A549 (cell line): Measurements from ENCODE around the gene RPS14. TPM values are rescaled to one million over a fixed set of nuclear protein-coding genes. Genes with fewer than 3 reads are reported as not detected.

Experiments
- ATAC-seq, 2 experiments: fragments of 200-7000 bp in 1 of 2; fragments of >200 bp in 1 of 2; cut with Nextera tagmentation in 1 of 2; cut with Tn5 transposase in 1 of 2; 3 replicates each; pipeline versions ENCODE4 v1.8.0 to v1.9.1; 2018 to 2020; ENCODE audit warnings: mild to moderate bottlenecking in 1 of 2, moderate library complexity in 1 of 2
- CTCF ChIA-PET: fragments of 300-600 bp; sonication (Branson Sonifier 250); formaldehyde crosslinking; extraction: SDS; loops from one replicate; lab custom pipeline; 2021; ENCODE audit warnings: antibody characterized with exemption, inconsistent platforms; lab: Yijun Ruan, JAX
- POLR2A ChIA-PET: fragments of 350-600 bp; formaldehyde crosslinking; extraction: SDS; loops from one replicate; lab custom pipeline; 2021; ENCODE audit warnings: antibody characterized with exemption, inconsistent platforms; lab: Yijun Ruan, JAX
- DNase-seq, 2 experiments: peaks; one replicate each; pipeline versions ENCODE4 v3.0.0 to v3.0.0-alpha.2; 2011 to 2016; ENCODE audit warnings: low read depth in 1 of 2, low spot score in 1 of 2
- FAIRE-seq: peaks from 2 replicates; lab custom pipeline; 2011; peaks lifted over from hg19 to GRCh38; lab: Jason Lieb, UNC
- H3K27ac ChIP-seq, 2 experiments: fragments of >200 bp; sonication (Bioruptor Twin); formaldehyde crosslinking; 3 replicates each; pipeline ENCODE4 v1.5.1; 2016 to 2017
- H3K4me1 ChIP-seq: fragments of >200 bp; sonication (Bioruptor Twin); formaldehyde crosslinking; 3 replicates; pipeline ENCODE4 v1.6.1; 2016
- H3K4me2 ChIP-seq: fragments of >200 bp; sonication (Bioruptor Twin); formaldehyde crosslinking; 3 replicates; pipeline ENCODE4 v1.6.1; 2016
- H3K4me3 ChIP-seq: fragments of >200 bp; sonication (Bioruptor Twin); formaldehyde crosslinking; 3 replicates; pipeline ENCODE4 v1.5.1; 2016
- H3K9me3 ChIP-seq: fragments of >200 bp; sonication (Bioruptor Twin); formaldehyde crosslinking; 3 replicates; pipeline ENCODE4 v1.6.1; 2016
- CBX2 ChIP-seq: fragments of 200-600 bp; sonication (generic); IDR thresholded peaks from 2 replicates; pipeline ENCODE4 v1.6.1; 2016; ENCODE audit warnings: low read depth, mild to moderate bottlenecking, borderline replicate concordance
- CHD4 ChIP-seq: fragments of 200-600 bp; sonication (generic); IDR thresholded peaks from 2 replicates; pipeline ENCODE4 v1.6.1; 2016; ENCODE audit warnings: antibody characterized with exemption, mild to moderate bottlenecking, borderline replicate concordance
- E2F6 ChIP-seq: IDR thresholded peaks from 2 replicates; pipeline ENCODE4 v1.6.1; 2012; ENCODE audit warnings: low read depth, borderline replicate concordance
- EHMT2 ChIP-seq: fragments of 200-600 bp; sonication (generic); IDR thresholded peaks from 2 replicates; pipeline ENCODE4 v1.6.1; 2016; ENCODE audit warnings: antibody characterized with exemption, low read depth, mild to moderate bottlenecking, moderate library complexity
- ELK1 ChIP-seq: fragments of 150-350 bp; IDR thresholded peaks from 2 replicates; pipeline ENCODE4 v1.6.1; 2014; ENCODE audit warnings: low read depth, mild to moderate bottlenecking, low read length
- ESRRA ChIP-seq: fragments of 150-350 bp; IDR thresholded peaks from 2 replicates; pipeline ENCODE4 v1.6.1; 2014; ENCODE audit warnings: mild to moderate bottlenecking, low read length, borderline replicate concordance
- FOSB ChIP-seq: fragments of 250-450 bp; sonication (Bioruptor Pico); IDR thresholded peaks from 2 replicates; pipeline ENCODE4 v1.5.0; 2020; ENCODE audit warnings: mild to moderate bottlenecking, moderate library complexity
- FOXS1 ChIP-seq: fragments of 250-450 bp; sonication (Bioruptor Pico); IDR thresholded peaks from 2 replicates; pipeline ENCODE4 v1.5.0; 2020; ENCODE audit warnings: mild to moderate bottlenecking, moderate library complexity
- HDAC2 ChIP-seq: fragments of 200-600 bp; sonication (generic); IDR thresholded peaks from 2 replicates; pipeline ENCODE4 v1.6.1; 2016
- HES2 ChIP-seq: fragments of >200 bp; sonication (Bioruptor Twin); formaldehyde crosslinking; IDR thresholded peaks from 2 replicates; pipeline ENCODE4 v1.6.1; 2016
- HMGXB4 ChIP-seq: fragments of 250-450 bp; sonication (Bioruptor Pico); IDR thresholded peaks from 2 replicates; pipeline ENCODE4 v1.5.0; 2021; ENCODE audit warnings: mild to moderate bottlenecking, moderate library complexity, borderline replicate concordance
- HOXB5 ChIP-seq: fragments of 250-450 bp; sonication (Bioruptor Pico); IDR thresholded peaks from 2 replicates; pipeline ENCODE4 v1.5.0; 2020; ENCODE audit warnings: mild to moderate bottlenecking, moderate library complexity
- KDM5A ChIP-seq: fragments of 200-600 bp; sonication (generic); IDR thresholded peaks from 2 replicates; pipeline ENCODE4 v1.6.1; 2016; ENCODE audit warnings: antibody characterized with exemption, mild to moderate bottlenecking
- MAFK ChIP-seq: fragments of 450-650 bp; IDR thresholded peaks from 2 replicates; pipeline ENCODE4 v1.6.1; 2014; ENCODE audit not compliant: partially characterized antibody
- MAZ ChIP-seq: fragments of 150-350 bp; IDR thresholded peaks from 2 replicates; pipeline ENCODE4 v1.6.1; 2014; ENCODE audit warnings: antibody characterized with exemption, low read depth, low read length, borderline replicate concordance
- NFE2L2 ChIP-seq: fragments of 150-350 bp; conservative IDR thresholded peaks from 2 replicates; pipeline ENCODE4 v1.6.1; 2014; ENCODE audit warnings: low read length
- NR3C1 ChIP-seq: fragments of >200 bp; sonication (Bioruptor Twin); formaldehyde crosslinking; IDR thresholded peaks from 3 replicates; pipeline ENCODE4 v1.6.1; 2017
- PBX3 ChIP-seq: IDR thresholded peaks from 2 replicates; pipeline ENCODE4 v1.6.1; 2012
- PHF8 ChIP-seq: fragments of 200-600 bp; sonication (generic); IDR thresholded peaks from 2 replicates; pipeline ENCODE4 v1.6.1; 2016; ENCODE audit warnings: low read depth, mild to moderate bottlenecking, antibody characterized with exemption, moderate library complexity, borderline replicate concordance
- RARB ChIP-seq: fragments of 250-450 bp; sonication (Bioruptor Pico); IDR thresholded peaks from 2 replicates; pipeline ENCODE4 v1.8.0; 2021; ENCODE audit warnings: mild to moderate bottlenecking, moderate library complexity
- RFX5 ChIP-seq: fragments of 450-650 bp; IDR thresholded peaks from 2 replicates; pipeline ENCODE4 v1.7.1; 2014; ENCODE audit warnings: antibody characterized with exemption, mild to moderate bottlenecking, moderate library complexity
- RNF2 ChIP-seq: fragments of 200-600 bp; sonication (generic); IDR thresholded peaks from 2 replicates; pipeline ENCODE4 v1.6.1; 2016; ENCODE audit warnings: low read depth, mild to moderate bottlenecking, antibody characterized with exemption, moderate library complexity, borderline replicate concordance
- USF2 ChIP-seq: fragments of 450-650 bp; IDR thresholded peaks from 2 replicates; pipeline ENCODE4 v1.6.1; 2014; ENCODE audit warnings: antibody characterized with exemption
- ZC3H11A ChIP-seq: fragments of 450-650 bp; IDR thresholded peaks from 2 replicates; pipeline ENCODE4 v1.6.1; 2014; ENCODE audit warnings: antibody characterized with exemption, mild to moderate bottlenecking
- ZNF302 ChIP-seq: fragments of 250-450 bp; sonication (Bioruptor Pico); IDR thresholded peaks from 2 replicates; pipeline ENCODE4 v1.9.0; 2021; ENCODE audit warnings: inconsistent platforms, mild to moderate bottlenecking, moderate library complexity
- ZSCAN20 ChIP-seq: fragments of 250-450 bp; sonication (Bioruptor Pico); IDR thresholded peaks from 2 replicates; pipeline ENCODE4 v1.8.0; 2022; ENCODE audit warnings: mild to moderate bottlenecking, moderate library complexity
- WGBS: methylation state at CpG from one replicate; pipeline ENCODE4 v1.1.6; 2017; ENCODE audit errors: missing lambda C conversion rate; 5-methylcytosine and 5-hydroxymethylcytosine counted together
- polyA plus RNA-seq, 4 experiments: library from polyadenylated mRNA; depleted of rRNA in 3 of 4; stranded (reverse); fragments of >200 nt; fragmentation: RNase III in 1 of 4; extraction: RNeasy Plus Mini Kit Qiagen cat#74134 plus additional on column Dnase treatment in 1 of 4; gene quantifications; 2 replicates in 3 of 4; 3 replicates in 1 of 4; pipeline ENCODE4 v1.2.3, GENCODE V29; 2011 to 2017

Gene RPS14
- polyA plus RNA-seq, 2 of the 4 experiments (the other 2 are of a cell fraction), result 3,794 to 3,799 TPM

GRCh38 chr5:150393096-150393645, 56.4 kb downstream of the RPS14 start:
- no peaks in the 10 kb centered on the region for H3K4me1 ChIP-seq
- TF ChIP-seq MAFK (no peak), ZC3H11A (no peak), CBX2 (no peak), PBX3 (no peak), PHF8 (no peak), NFE2L2 (no peak), HMGXB4 (CRISPR knock-in tag) (no peak), NR3C1 (no peak), FOXS1 (CRISPR knock-in tag) (no peak), ELK1 (no peak), CHD4 (no peak), HES2 (no peak), HOXB5 (no peak)
- 0 out of 6 replicates have a peak, but pooled peaks of 1 of the 2 experiments have one; percentile 10 for ATAC-seq
- ChIA-PET POLR2A (no interaction called here), CTCF (no interaction called here)
- 77% methylated on average over 3 of the region's 3 CpGs for WGBS
- H3K4me2 ChIP-seq, result no peak overlapping the region
- FAIRE-seq, result no peak
- DNase-seq, result no peak
- no peaks in the 10 kb centered on the region for H3K9me3 ChIP-seq
- H3K27ac ChIP-seq, result no peak overlapping the region
- no peak overlapping the region for H3K4me3 ChIP-seq

GRCh38 chr5:150392680-150393079, 56.9 kb downstream of the RPS14 start:
- Histone ChIP-seq H3K4me2 (no peak overlapping the region), H3K9me3 (no peaks in the 10 kb centered on the region), H3K4me3 (no peak overlapping the region), H3K27ac (no peak overlapping the region), H3K4me1 (no peaks in the 10 kb centered on the region)
- ChIA-PET CTCF (interaction anchor here (0.5 to 1.0 kb wide), 2 partner anchors 28 to 43 kb away, joined by 3 read pairs; no protein-coding TSS in a partner anchor), POLR2A (no interaction called here)
- ATAC-seq (no peak), FAIRE-seq (no peak), DNase-seq (no peak)
- WGBS, result 86% methylated on average over 7 of the region's 7 CpGs
- TF ChIP-seq HDAC2 (no peak), EHMT2 (no peak), RFX5 (no peak), NR3C1 (no peak), ESRRA (no peak), ZSCAN20 (CRISPR knock-in tag) (no peak), USF2 (no peak), FOXS1 (CRISPR knock-in tag) (no peak), RARB (no peak), E2F6 (no peak), KDM5A (no peak), MAZ (no peak), FOSB (CRISPR knock-in tag) (no peak), ZNF302 (CRISPR knock-in tag) (no peak), RNF2 (no peak), HES2 (no peak)
